ENCODE data around the gene CASZ1. TPM values are rescaled to one million over a fixed set of nuclear protein-coding genes. Genes with fewer than 3 reads are reported as not detected.

CASZ1 gene
- total RNA-seq, 1 experiment from 2014 or later: 27.8 TPM

- ATAC-seq: no peak
- CTCF ChIA-PET: no interaction called here
- Histone ChIP-seq H3K27ac (ENCODE audit: low read length) (no peak overlapping the region), H3K27me3 (ENCODE audit: control insufficient read depth, insufficient read depth, low read length) (no peaks in the 10 kb centered on the region), H3K9me3 (ENCODE audit: control insufficient read depth, insufficient read depth, low read depth, low read length) (no peaks in the 10 kb centered on the region), H3K36me3 (ENCODE audit: control insufficient read depth, insufficient read depth, low read length) (no peaks in the 10 kb centered on the region), H3K4me3 (ENCODE audit: low read depth in 2 of 2, low read length in 2 of 2) (no peak overlapping the region), H3K4me1 (ENCODE audit: control insufficient read depth, insufficient read depth, low read length) (no peaks in the 10 kb centered on the region)
- intact Hi-C loops (cut with micrococcal nuclease; ENCODE audit: unreplicated experiment) (no loop called here), in situ Hi-C loops (cut with HindIII; ENCODE audit: low pct_unique_long_range_greater_than_20kb, low sequenced_read_pairs) (no loop called here)
- BruUV-seq (replicated peaks): no TSS peak
- DNase-seq (ENCODE audit: low read depth, low spot score): no peak
- TF ChIP-seq CTCF (IDR thresholded peaks at IDR 0.05) (no peak), TCF7L2 (IDR thresholded peaks at IDR 0.05; ENCODE audit: low read depth, low read length) (no peak), REST (IDR thresholded peaks at IDR 0.05; ENCODE audit: insufficient read depth in 1 of 2, low read depth in 2 of 2, low read length in 1 of 2) (no peak), SIN3A (IDR thresholded peaks at IDR 0.05; ENCODE audit: borderline replicate concordance, insufficient read depth, low read depth, low read length) (no peak), POLR2AphosphoS5 (IDR thresholded peaks at IDR 0.05; ENCODE audit: low read depth, low read length) (no peak)
- POLR2A ChIA-PET: no interaction called here
Measured at GRCh38 chr1:10650556-10651388, 145.7 kb downstream of the CASZ1 start.

GRCh38 chr1:10649517-10650201 lies 146.8 kb downstream of the CASZ1 start:
- no peak for ATAC-seq
- no peak for DNase-seq (ENCODE audit: low read depth, low spot score)
- Histone ChIP-seq H3K27me3 (ENCODE audit: control insufficient read depth, insufficient read depth, low read length) (no peaks in the 10 kb centered on the region), H3K4me3 (ENCODE audit: low read depth in 2 of 2, low read length in 2 of 2) (no peak overlapping the region), H3K9me3 (ENCODE audit: control insufficient read depth, insufficient read depth, low read depth, low read length) (no peaks in the 10 kb centered on the region), H3K4me1 (ENCODE audit: control insufficient read depth, insufficient read depth, low read length) (no peaks in the 10 kb centered on the region), H3K36me3 (ENCODE audit: control insufficient read depth, insufficient read depth, low read length) (no peaks in the 10 kb centered on the region), H3K27ac (ENCODE audit: low read length) (no peak overlapping the region)
- no TSS peak for BruUV-seq (replicated peaks)
- ChIA-PET CTCF (no interaction called here), POLR2A (no interaction called here)
- intact Hi-C loops (cut with micrococcal nuclease; ENCODE audit: unreplicated experiment) (no loop called here), in situ Hi-C loops (cut with HindIII; ENCODE audit: low pct_unique_long_range_greater_than_20kb, low sequenced_read_pairs) (no loop called here)
- TF ChIP-seq REST (IDR thresholded peaks at IDR 0.05; ENCODE audit: insufficient read depth in 1 of 2, low read depth in 2 of 2, low read length in 1 of 2) (no peak), SIN3A (IDR thresholded peaks at IDR 0.05; ENCODE audit: borderline replicate concordance, insufficient read depth, low read depth, low read length) (no peak), TCF7L2 (IDR thresholded peaks at IDR 0.05; ENCODE audit: low read depth, low read length) (no peak), CTCF (IDR thresholded peaks at IDR 0.05) (no peak), POLR2AphosphoS5 (IDR thresholded peaks at IDR 0.05; ENCODE audit: low read depth, low read length) (no peak)

All from Panc1 (cell line).